ENCODE results near the gene LRRFIP1. TPM values are rescaled to one million over a fixed set of nuclear protein-coding genes. Genes with fewer than 3 reads are reported as not detected.

LRRFIP1 gene
- polyA plus RNA-seq, 1 of the 3 experiments (the other 2 are of a cell fraction), result 47.3 TPM

DNA sequence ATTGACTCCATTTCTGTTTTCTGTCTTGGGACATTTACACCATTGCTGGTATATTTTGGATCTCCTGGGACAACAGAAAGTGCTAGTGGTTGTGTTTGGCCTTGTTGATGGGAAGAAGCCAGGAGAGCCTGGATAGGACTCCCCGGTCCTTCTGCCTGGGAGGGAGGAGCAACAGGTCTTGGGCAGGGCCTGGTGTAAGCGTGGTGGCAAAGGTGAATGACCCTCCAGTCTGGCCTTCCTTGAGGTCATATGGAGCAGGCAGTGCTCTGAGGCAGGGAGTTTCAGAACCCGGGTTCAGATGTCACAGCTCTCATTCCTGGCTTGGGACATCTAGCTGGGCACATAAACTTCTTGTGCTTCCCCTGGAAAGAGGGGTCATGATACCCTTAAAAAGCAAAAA lies 115.2 kb downstream of the LRRFIP1 start:
- no peaks in the 10 kb centered on the region for H3K9me3 ChIP-seq
- H3K36me3 ChIP-seq (replicated peaks in 1 of 2; ENCODE audit: control insufficient read depth in 1 of 2, insufficient read depth in 2 of 2, low read length in 1 of 2), result peaks cover 15 to 16% of the 10 kb centered on the region in 2 experiments
- no peak overlapping the region for H3K4me3 ChIP-seq (ENCODE audit: low read depth in 2 of 2, low read length in 1 of 2)
- no peaks in the 10 kb centered on the region for H3K27me3 ChIP-seq (ENCODE audit: insufficient read depth)
- no peak overlapping the region for H3K9ac ChIP-seq
- 100% methylated on average over 3 of the region's 3 CpGs for WGBS (ENCODE audit: low lambda C conversion rate)
- H3K4me2 ChIP-seq, result no peak overlapping the region
- no peak for DNase-seq
- no peak overlapping the region for H2AFZ ChIP-seq (ENCODE audit: low read depth)
- peaks cover 16% of the 10 kb centered on the region for H3F3A ChIP-seq (replicated peaks; ENCODE audit: insufficient read depth)
- H4K20me1 ChIP-seq (ENCODE audit: insufficient read depth), result peaks cover 58% of the 10 kb centered on the region
- peaks cover 3 to 10% of the 10 kb centered on the region in 2 experiments; a peak in 2 of 4 replicates for H3K4me1 ChIP-seq (ENCODE audit: control insufficient read depth in 1 of 2, insufficient read depth in 2 of 2, low read depth in 1 of 2, low read length in 1 of 2)
- H3K9me2 ChIP-seq, result no peaks in the 10 kb centered on the region
- ChIA-PET CTCF (interaction anchor here (0.6 to 6.6 kb wide), 8 partner anchors 9 to 582 kb away, joined by 3 to 211 read pairs (median 5); no protein-coding TSS in a partner anchor), POLR2A (no interaction called here)
- H3K27ac ChIP-seq (ENCODE audit: low read depth in 2 of 2, low read length in 1 of 2), result no peak overlapping the region
- peaks cover 90% of the 10 kb centered on the region for H3K79me2 ChIP-seq (ENCODE audit: insufficient read depth)
- TF ChIP-seq RAD21 (IDR thresholded peaks at IDR 0.05; ENCODE audit: low read length) (no peak), TEAD4 (IDR thresholded peaks at IDR 0.05; ENCODE audit: borderline replicate concordance, insufficient read depth) (no peak), CHD2 (IDR thresholded peaks at IDR 0.05; ENCODE audit: low read length, partially characterized antibody) (no peak), EP300 (IDR thresholded peaks at IDR 0.05; ENCODE audit: borderline replicate concordance in 1 of 2, low read depth in 1 of 2, low read length in 1 of 2) (no peak), JUND (IDR thresholded peaks at IDR 0.05) (no peak), TCF12 (IDR thresholded peaks at IDR 0.05) (no peak), MXI1 (IDR thresholded peaks at IDR 0.05; ENCODE audit: low read depth, low read length) (no peak), NFIC (IDR thresholded peaks at IDR 0.05; ENCODE audit: borderline replicate concordance) (no peak), SMC3 (IDR thresholded peaks at IDR 0.05; ENCODE audit: low read depth, low read length) (no peak), YY1 (IDR thresholded peaks at IDR 0.05; ENCODE audit: low read depth) (no peak), SIN3A (IDR thresholded peaks at IDR 0.05; ENCODE audit: borderline replicate concordance, low read depth, low read length) (no peak), ELF1 (IDR thresholded peaks at IDR 0.05) (no peak)
- TF ChIP-seq, protein P1, sequence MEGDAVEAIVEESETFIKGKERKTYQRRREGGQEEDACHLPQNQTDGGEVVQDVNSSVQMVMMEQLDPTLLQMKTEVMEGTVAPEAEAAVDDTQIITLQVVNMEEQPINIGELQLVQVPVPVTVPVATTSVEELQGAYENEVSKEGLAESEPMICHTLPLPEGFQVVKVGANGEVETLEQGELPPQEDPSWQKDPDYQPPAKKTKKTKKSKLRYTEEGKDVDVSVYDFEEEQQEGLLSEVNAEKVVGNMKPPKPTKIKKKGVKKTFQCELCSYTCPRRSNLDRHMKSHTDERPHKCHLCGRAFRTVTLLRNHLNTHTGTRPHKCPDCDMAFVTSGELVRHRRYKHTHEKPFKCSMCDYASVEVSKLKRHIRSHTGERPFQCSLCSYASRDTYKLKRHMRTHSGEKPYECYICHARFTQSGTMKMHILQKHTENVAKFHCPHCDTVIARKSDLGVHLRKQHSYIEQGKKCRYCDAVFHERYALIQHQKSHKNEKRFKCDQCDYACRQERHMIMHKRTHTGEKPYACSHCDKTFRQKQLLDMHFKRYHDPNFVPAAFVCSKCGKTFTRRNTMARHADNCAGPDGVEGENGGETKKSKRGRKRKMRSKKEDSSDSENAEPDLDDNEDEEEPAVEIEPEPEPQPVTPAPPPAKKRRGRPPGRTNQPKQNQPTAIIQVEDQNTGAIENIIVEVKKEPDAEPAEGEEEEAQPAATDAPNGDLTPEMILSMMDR (IDR thresholded peaks at IDR 0.05), result no peak
- TF ChIP-seq, protein P2, sequence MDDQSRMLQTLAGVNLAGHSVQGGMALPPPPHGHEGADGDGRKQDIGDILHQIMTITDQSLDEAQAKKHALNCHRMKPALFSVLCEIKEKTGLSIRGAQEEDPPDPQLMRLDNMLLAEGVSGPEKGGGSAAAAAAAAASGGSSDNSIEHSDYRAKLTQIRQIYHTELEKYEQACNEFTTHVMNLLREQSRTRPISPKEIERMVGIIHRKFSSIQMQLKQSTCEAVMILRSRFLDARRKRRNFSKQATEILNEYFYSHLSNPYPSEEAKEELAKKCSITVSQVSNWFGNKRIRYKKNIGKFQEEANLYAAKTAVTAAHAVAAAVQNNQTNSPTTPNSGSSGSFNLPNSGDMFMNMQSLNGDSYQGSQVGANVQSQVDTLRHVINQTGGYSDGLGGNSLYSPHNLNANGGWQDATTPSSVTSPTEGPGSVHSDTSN (IDR thresholded peaks at IDR 0.05), result no peak
- TF ChIP-seq, protein P3, sequence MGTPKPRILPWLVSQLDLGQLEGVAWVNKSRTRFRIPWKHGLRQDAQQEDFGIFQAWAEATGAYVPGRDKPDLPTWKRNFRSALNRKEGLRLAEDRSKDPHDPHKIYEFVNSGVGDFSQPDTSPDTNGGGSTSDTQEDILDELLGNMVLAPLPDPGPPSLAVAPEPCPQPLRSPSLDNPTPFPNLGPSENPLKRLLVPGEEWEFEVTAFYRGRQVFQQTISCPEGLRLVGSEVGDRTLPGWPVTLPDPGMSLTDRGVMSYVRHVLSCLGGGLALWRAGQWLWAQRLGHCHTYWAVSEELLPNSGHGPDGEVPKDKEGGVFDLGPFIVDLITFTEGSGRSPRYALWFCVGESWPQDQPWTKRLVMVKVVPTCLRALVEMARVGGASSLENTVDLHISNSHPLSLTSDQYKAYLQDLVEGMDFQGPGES (IDR thresholded peaks at IDR 0.05; ENCODE audit: low read depth, low read length), result no peak

DNA sequence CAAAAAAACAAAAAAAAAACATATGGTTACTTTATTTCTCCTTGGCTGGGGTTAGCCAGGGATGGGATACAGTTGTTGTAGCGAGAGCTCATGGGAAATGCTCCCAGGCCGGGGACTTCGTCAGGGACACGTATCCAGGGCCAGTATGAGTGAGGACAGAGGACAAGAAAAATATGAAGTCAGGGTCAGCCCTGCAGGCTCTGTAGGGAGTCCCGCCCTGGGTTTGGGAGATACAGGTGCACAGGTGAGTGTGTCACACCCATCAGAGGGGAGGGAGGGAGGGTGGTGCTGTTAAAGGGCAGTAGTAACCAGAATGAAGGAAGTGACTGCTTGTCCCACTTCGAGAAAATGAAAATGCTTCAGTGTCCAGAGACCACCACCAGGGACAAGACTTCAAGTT lies 115.6 kb downstream of the LRRFIP1 start:
- no peak for DNase-seq
- POLR2A ChIA-PET, result no interaction called here
- H3K79me2 ChIP-seq (ENCODE audit: insufficient read depth), result peaks cover 90% of the 10 kb centered on the region

More for the DNA sequence above, 115.6 kb downstream of the LRRFIP1 start:
- WGBS (ENCODE audit: low lambda C conversion rate), result 93% methylated on average over 6 of the region's 6 CpGs
- H3K27me3 ChIP-seq (ENCODE audit: insufficient read depth), result no peaks in the 10 kb centered on the region
- no peak overlapping the region for H3K4me3 ChIP-seq (ENCODE audit: low read depth in 2 of 2, low read length in 1 of 2)
- peaks cover 16 to 19% of the 10 kb centered on the region in 2 experiments for H3K36me3 ChIP-seq (replicated peaks in 1 of 2; ENCODE audit: control insufficient read depth in 1 of 2, insufficient read depth in 2 of 2, low read length in 1 of 2)
- H3K4me2 ChIP-seq, result no peak overlapping the region
- H3K9me3 ChIP-seq, result no peaks in the 10 kb centered on the region
- TF ChIP-seq GATA2 (CRISPR knock-in tag; IDR thresholded peaks at IDR 0.05) (no peak), TEAD4 (IDR thresholded peaks at IDR 0.05; ENCODE audit: borderline replicate concordance, insufficient read depth) (no peak), FOSL2 (IDR thresholded peaks at IDR 0.05; ENCODE audit: borderline replicate concordance, low read depth) (no peak), MXI1 (IDR thresholded peaks at IDR 0.05; ENCODE audit: low read depth, low read length) (no peak), EZH2phosphoT487 (IDR thresholded peaks at IDR 0.05; ENCODE audit: borderline replicate concordance, low read depth) (no peak), NFIC (IDR thresholded peaks at IDR 0.05; ENCODE audit: borderline replicate concordance) (no peak), EP300 (IDR thresholded peaks at IDR 0.05; ENCODE audit: borderline replicate concordance in 1 of 2, low read depth in 1 of 2, low read length in 1 of 2) (no peak), TAF1 (IDR thresholded peaks at IDR 0.05; ENCODE audit: borderline replicate concordance, low read depth, low read length) (no peak), POLR2AphosphoS5 (IDR thresholded peaks at IDR 0.05; ENCODE audit: low read depth, low read length) (no peak), SIN3A (IDR thresholded peaks at IDR 0.05; ENCODE audit: borderline replicate concordance, low read depth, low read length) (no peak), SMC3 (IDR thresholded peaks at IDR 0.05; ENCODE audit: low read depth, low read length) (no peak)
- TF ChIP-seq, protein P1 (IDR thresholded peaks at IDR 0.05), result no peak
- peaks cover 60% of the 10 kb centered on the region for H4K20me1 ChIP-seq (ENCODE audit: insufficient read depth)
- no peak overlapping the region for H2AFZ ChIP-seq (ENCODE audit: low read depth)
- CTCF ChIA-PET, result interaction anchor here (0.6 to 6.6 kb wide), 10 partner anchors 10 to 581 kb away, joined by 3 to 211 read pairs (median 14); no protein-coding TSS in a partner anchor
- H3K4me1 ChIP-seq (ENCODE audit: control insufficient read depth in 1 of 2, insufficient read depth in 2 of 2, low read depth in 1 of 2, low read length in 1 of 2), result peaks cover 3 to 10% of the 10 kb centered on the region in 2 experiments; a peak in 2 of 4 replicates
- H3F3A ChIP-seq (replicated peaks; ENCODE audit: insufficient read depth), result peaks cover 16% of the 10 kb centered on the region
- H3K9ac ChIP-seq, result no peak overlapping the region
- no peaks in the 10 kb centered on the region for H3K9me2 ChIP-seq
- peak overlapping the region in 1 of 2 experiments; percentile 16; a peak in 1 of 4 replicates for H3K27ac ChIP-seq (ENCODE audit: low read depth in 2 of 2, low read length in 1 of 2)

All from SK-N-SH (cell line).